ENCODE results near the gene MTRF1L.
"Not testable (repeated sequence)": the region's sequence is repeated elsewhere in the genome, so short reads cannot be mapped to it uniquely, and the experiment has no call there.

MTRF1L gene

DNA sequence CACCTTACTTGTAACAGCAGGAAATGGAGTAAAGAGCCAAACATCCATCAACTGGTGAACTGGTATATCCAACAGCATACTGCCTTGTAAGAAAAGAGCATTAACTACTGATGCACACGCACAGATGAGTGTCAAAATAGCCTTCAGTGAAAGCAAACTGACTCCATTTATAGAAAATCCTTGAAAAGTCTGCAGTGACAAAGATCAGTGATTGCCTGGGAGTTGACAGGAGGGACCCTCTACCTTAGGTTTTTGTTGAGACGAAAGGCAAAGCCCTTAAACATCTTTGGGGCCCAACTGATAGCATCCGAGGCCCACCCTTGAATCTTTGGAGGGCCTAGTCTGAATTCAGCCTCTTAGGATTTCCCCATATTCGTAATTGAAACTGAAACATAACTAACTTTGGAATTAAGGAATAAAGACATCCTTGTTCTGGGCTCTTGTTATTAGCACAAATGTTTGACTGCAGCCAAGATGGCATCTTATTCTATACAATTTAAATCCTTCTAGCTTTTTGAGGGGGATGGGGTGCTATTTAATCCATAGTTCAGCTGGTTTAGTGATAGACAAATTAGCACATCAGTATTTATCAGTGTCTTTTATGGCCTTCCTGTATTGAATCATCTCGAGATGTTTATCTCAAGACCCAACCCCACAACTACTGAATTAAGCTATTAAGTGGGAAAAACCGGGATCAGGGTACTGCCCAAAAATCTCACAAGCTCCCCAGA is 32.7 kb downstream of the MTRF1L start:
- DNase-seq (ENCODE audit: low read depth) = no peak

DNA sequence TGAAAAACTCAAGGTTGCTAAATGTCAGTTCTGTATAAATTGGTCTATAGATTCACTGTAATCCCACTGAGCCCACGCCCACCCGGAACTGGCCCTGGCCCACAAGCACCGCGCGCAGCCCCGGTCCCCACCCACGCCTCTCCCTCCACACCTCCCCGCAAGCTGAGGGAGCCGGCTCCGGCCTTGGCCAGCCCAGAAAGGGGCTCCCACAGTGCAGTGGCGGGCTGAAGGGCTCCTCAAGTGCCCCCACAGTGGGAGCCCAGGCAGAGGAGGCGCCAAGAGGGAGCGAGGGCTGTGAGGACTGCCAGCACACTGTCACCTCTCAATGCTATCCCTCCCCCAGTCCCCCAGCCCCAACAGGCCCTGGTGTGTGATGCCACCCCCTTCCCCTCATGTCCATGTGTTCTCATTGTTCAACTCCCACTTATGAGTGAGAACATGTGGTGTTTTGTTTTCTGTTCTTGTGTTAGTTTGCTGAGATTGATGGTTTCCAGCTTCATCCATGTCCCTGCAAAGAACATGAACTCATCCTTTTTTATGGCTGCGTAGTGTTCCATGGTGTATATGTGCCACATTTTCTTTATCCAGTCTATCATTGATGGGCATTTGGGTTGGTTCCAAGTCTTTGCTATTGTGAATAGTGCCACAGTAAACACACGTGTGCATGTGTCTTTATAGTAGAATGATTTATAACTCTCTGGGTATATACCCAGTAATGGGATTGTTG is 36.2 kb downstream of the MTRF1L start:
- not testable (repeated sequence) for DNase-seq (ENCODE audit: low read depth)

GRCh38 chr6:152959333-152959732 is 43.2 kb downstream of the MTRF1L start:
- DNase-seq (ENCODE audit: low read depth) = no peak

GRCh38 chr6:152957796-152958195 is 44.7 kb downstream of the MTRF1L start:
- DNase-seq (ENCODE audit: low read depth) = no peak

- no peak for DNase-seq (ENCODE audit: low read depth)
Measured at GRCh38 chr6:152954443-152954842, 48.1 kb downstream of the MTRF1L start.

- DNase-seq (ENCODE audit: low read depth) = no peak
Measured at GRCh38 chr6:152952866-152953509, 49.5 kb downstream of the MTRF1L start.

DNA sequence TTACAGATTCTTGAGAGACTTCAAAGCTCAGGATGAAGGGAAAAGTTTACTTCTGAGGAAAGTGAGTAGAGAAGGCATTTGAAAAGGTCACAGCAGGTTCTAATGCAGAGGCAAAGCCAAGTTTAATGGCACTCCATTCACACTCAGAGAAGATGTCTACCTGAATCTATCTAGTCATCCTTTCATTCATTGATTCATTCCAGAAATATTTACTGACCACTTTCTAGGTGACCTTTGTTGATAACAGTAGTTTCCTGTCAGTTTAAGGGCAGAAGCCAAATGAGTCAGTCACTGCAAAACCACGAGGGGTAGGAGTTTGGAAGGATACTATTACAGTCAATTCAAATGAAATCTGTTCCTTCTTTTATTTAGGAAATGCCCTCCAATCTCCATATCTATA is 50.5 kb downstream of the MTRF1L start:
- DNase-seq (ENCODE audit: low read depth) = no peak

GRCh38 chr6:152950240-152950639 is 52.3 kb downstream of the MTRF1L start:
- DNase-seq (ENCODE audit: low read depth) = no peak

DNA sequence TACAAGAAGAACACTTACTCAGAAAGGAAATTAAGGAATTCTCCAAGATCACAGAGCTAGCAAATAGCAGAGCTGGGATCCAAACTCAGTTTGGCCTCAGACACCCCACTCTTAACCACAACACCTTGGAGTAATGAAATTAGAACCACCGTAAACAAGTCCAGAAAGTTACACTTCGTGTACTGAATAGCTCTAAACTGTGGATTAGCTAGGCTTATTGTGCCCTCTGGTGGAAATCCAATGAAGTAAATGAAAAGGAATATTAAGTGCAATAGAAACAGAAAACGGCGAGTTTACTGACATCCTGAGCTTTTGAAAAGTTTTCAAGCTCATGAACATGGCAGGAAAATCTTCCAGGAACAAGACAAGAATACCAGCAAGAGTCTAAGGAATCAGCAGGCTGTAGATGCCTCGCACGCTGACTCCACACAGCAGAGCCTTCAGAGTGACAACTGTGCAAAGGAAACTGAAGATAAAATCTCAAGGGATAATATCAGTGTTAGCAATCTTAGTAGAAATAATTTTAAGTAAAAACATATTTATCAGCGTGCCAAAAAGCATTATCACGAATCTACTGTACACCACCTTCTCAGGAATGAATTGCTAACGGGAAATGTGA is 54.2 kb downstream of the MTRF1L start:
- no peak for DNase-seq (ENCODE audit: low read depth)

DNA sequence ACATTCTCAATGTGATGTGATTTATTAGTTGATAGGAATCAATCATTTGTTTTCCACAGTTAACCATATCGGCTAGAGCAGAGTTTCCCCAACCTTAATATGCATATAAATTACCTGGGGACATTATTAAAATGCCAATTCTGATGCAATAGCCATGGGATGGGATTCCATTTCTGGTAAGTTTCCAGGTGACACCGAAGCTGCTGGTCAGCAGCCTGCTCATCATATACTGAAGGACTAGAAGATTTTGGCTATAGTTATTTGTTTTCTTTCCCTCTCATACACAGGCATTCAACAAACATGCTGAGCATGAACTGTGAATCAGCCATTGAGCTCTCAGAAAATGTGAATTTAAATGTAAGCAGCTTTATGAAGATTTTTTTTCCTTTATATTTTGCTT is 55.5 kb downstream of the MTRF1L start:
- DNase-seq (ENCODE audit: low read depth) = no peak

DNA sequence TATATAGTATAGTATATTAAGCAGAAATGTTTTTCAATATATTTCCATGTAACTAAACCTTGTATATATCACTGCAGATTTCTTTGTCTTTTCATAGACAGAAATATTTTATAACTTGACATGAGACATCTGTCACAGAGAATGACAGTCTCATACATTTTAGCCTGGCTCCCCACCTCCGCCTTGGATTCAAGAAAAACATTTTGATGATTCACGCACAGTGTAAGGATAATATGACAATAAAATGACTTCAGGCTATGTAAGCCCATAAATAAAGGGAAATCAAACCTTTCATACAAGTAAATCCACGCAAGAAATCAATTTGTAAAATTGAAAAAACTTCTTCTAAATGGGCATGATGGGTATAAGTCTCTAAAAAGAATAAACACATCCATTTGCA is 56.0 kb downstream of the MTRF1L start:
- DNase-seq (ENCODE audit: low read depth) = no peak

GRCh38 chr6:152943260-152943897 is 59.1 kb downstream of the MTRF1L start:
- DNase-seq (ENCODE audit: low read depth) = no peak

DNA sequence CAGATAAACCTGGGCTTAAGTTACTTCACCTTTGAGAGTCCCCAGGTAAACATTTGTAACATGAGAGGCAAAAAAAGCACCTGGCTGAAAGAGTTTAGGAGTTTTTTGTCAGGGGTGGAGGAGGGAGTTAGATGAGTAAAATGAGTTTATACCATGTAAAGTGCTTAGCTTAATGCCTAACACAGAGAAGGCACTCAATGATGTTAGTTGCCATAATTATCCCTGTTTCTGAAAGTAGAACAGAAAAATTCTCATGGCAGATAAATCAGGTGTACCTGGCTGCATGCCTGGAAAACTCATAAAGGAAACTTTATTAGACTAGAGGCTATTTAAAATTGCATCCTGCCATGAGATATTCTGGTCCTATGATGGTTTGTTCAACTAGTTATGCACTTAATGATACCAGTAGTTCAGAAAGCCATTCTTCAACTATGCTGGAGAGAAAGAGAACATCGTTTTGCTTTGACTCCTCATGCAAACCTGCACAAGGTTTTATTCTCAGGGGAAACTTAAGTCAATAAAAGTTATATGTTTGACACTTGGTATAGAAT is 60.1 kb downstream of the MTRF1L start:
- DNase-seq (ENCODE audit: low read depth) = no peak

DNA sequence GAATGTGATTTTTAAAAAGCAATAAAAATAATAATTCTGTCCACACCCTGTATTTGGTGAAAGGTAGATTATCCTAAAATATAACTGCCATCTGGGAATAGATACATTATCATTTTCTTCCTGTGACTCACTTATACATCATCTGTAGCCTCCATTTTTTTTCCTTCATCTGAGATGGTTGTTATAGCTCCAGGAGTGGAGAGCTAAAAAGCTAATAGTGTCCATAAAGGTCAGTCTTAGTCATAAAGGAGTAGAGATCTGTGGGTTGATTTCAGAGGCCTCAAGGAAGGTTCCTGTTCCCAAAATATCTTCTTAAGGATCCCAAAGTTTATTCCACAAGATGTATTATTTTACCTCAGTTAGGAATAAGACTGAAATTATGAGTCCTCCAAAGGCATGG is 60.8 kb downstream of the MTRF1L start:
- no peak for DNase-seq (ENCODE audit: low read depth)

Measured in T-helper 22 cell (primary cell).